Panc1 (cell line): ENCODE data around the gene KCNT1. TPM values are rescaled to one million over a fixed set of nuclear protein-coding genes. Genes with fewer than 3 reads are reported as not detected.

Experiments used
- ATAC-seq: fragments of 200-7000 bp; cut with Tn5 transposase; 2 replicates; pipeline ENCODE4 v1.9.1; 2020; ENCODE audit warnings: mild to moderate bottlenecking, moderate library complexity
- BruUV-seq: library from RNA; stranded (reverse); fragments of 400-500 nt; replicated peaks from 2 replicates; lab custom pipeline; 2021; lab: Mats Ljungman, UMichigan
- CTCF ChIA-PET: fragments of 300-600 bp; sonication (Branson Sonifier 250); formaldehyde crosslinking; loops from one replicate; lab custom pipeline; 2022; ENCODE audit warnings: antibody characterized with exemption; lab: Charles Lee
- POLR2A ChIA-PET: fragments of 300-600 bp; sonication (Branson Sonifier 250); formaldehyde crosslinking; loops from one replicate; lab custom pipeline; 2022; ENCODE audit warnings: antibody characterized with exemption; lab: Charles Lee
- DNase-seq: peaks from one replicate; pipeline ENCODE4 v3.0.0-alpha.2; 2010; ENCODE audit warnings: low read depth, low spot score
- H3K27ac ChIP-seq: 2 replicates; pipeline ENCODE4 v1.5.1; 2011; ENCODE audit warnings: mild to moderate bottlenecking, low read length, inconsistent platforms
- H3K27me3 ChIP-seq: fragments of 200-500 bp; sonication (Bioruptor generic); 2 replicates; pipeline ENCODE4 v1.6.0; 2014; ENCODE audit warnings: low read length, inconsistent platforms; ENCODE audit not compliant: control insufficient read depth, insufficient read depth
- H3K36me3 ChIP-seq: fragments of 200-500 bp; sonication (Bioruptor generic); 2 replicates; pipeline ENCODE4 v1.5.1; 2014; ENCODE audit warnings: inconsistent platforms, mild to moderate bottlenecking, low read length, moderate library complexity; ENCODE audit not compliant: control insufficient read depth, insufficient read depth
- H3K4me1 ChIP-seq: 2 replicates; pipeline ENCODE4 v1.5.1; 2011; ENCODE audit warnings: inconsistent platforms, mild to moderate bottlenecking, low read length, moderate library complexity; ENCODE audit not compliant: control insufficient read depth, insufficient read depth
- H3K4me3 ChIP-seq, 2 experiments: 2 replicates each; pipeline ENCODE4 v1.5.1; 2011 to 2012; ENCODE audit warnings: low read depth in 2 of 2, low read length in 2 of 2, mild to moderate bottlenecking in 2 of 2, inconsistent platforms in 1 of 2, moderate library complexity in 1 of 2
- H3K9me3 ChIP-seq: fragments of 200-500 bp; sonication (Bioruptor generic); 2 replicates; pipeline ENCODE4 v1.5.1; 2014; ENCODE audit warnings: low read depth, mild to moderate bottlenecking, inconsistent platforms, low read length, moderate library complexity; ENCODE audit not compliant: control insufficient read depth, insufficient read depth
- CTCF ChIP-seq: fragments of 450-650 bp; IDR thresholded peaks from 2 replicates; pipeline ENCODE4 v1.5.1; 2017; ENCODE audit warnings: mild to moderate bottlenecking
- POLR2AphosphoS5 ChIP-seq: IDR thresholded peaks from 2 replicates; pipeline ENCODE4 v1.6.1; 2012; ENCODE audit warnings: mild to moderate bottlenecking, low read depth, low read length, moderate library complexity
- REST ChIP-seq, 2 experiments: IDR thresholded peaks; 2 replicates each; pipeline ENCODE4 v1.6.1; 2011 to 2012; ENCODE audit warnings: low read depth in 2 of 2, control low read depth in 1 of 2, low read length in 1 of 2, mild to moderate bottlenecking in 1 of 2, moderate library complexity in 1 of 2; ENCODE audit not compliant: insufficient read depth in 1 of 2
- SIN3A ChIP-seq: IDR thresholded peaks from 2 replicates; pipeline ENCODE4 v1.6.1; 2012; ENCODE audit warnings: low read depth, mild to moderate bottlenecking, low read length, moderate library complexity, borderline replicate concordance; ENCODE audit not compliant: insufficient read depth
- TCF7L2 ChIP-seq: IDR thresholded peaks from 2 replicates; pipeline ENCODE4 v1.6.1; 2011; ENCODE audit warnings: mild to moderate bottlenecking, low read depth, low read length, inconsistent platforms
- in situ Hi-C: cut with HindIII; loops from 2 replicates; pipeline ENCODE4 v1.10.0; 2016; ENCODE audit warnings: low sequenced_read_pairs, low pct_unique_long_range_greater_than_20kb
- intact Hi-C: fragments of 100-400 bp; cut with micrococcal nuclease; formaldehyde crosslinking; loops from one replicate; pipeline ENCODE4 v1.10.0; 2022; ENCODE audit not compliant: unreplicated experiment
- total RNA-seq: library from RNA; stranded (reverse); gene quantifications from one replicate; pipeline ENCODE4 v1.2.1, GENCODE V29; 2021; ENCODE audit not compliant: unreplicated experiment

The KCNT1 gene
- total RNA-seq, 1 experiment from 2014 or later, result not detected

- CTCF ChIA-PET, result no interaction called here
- Histone ChIP-seq H3K27me3 (no peaks in the 10 kb centered on the region), H3K36me3 (no peaks in the 10 kb centered on the region), H3K9me3 (no peaks in the 10 kb centered on the region), H3K4me3 (no peak overlapping the region), H3K4me1 (no peaks in the 10 kb centered on the region), H3K27ac (no peak overlapping the region)
- no peak for ATAC-seq
- intact Hi-C loops (no loop called here), in situ Hi-C loops (no loop called here)
- no peak for TF ChIP-seq POLR2AphosphoS5
- no peak for TF ChIP-seq CTCF
- no peak for TF ChIP-seq REST (IDR thresholded peaks at IDR 0.05; ENCODE audit: insufficient read depth in 1 of 2, low read depth in 2 of 2, low read length in 1 of 2)
- no peak for TF ChIP-seq TCF7L2
- no peak for TF ChIP-seq SIN3A
- no peak for DNase-seq
- no TSS peak for BruUV-seq
- POLR2A ChIA-PET, result no interaction called here
Observed at GRCh38 chr9:135840539-135840938, 138.6 kb downstream of the KCNT1 start.

Other genes starting within 250 kb of the KCNT1 start
- 17.5 TPM for gene PPP1R26, start 222.4 kb upstream of the KCNT1 start, total RNA-seq
- gene MRPS2, start 201.5 kb upstream of the KCNT1 start, total RNA-seq, result 33.5 TPM
- gene LCN1, start 180.7 kb upstream of the KCNT1 start, total RNA-seq, result not detected
- not detected for gene OBP2A, start 156.1 kb upstream of the KCNT1 start, total RNA-seq
- not detected for gene PAEP, start 140.4 kb upstream of the KCNT1 start, total RNA-seq
- not detected for gene GLT6D1, start 62.6 kb upstream of the KCNT1 start, total RNA-seq
- gene LCN9, start 38.9 kb upstream of the KCNT1 start, total RNA-seq, result not detected
- not detected for gene SOHLH1, start 2.7 kb upstream of the KCNT1 start, total RNA-seq
- 24.8 TPM for gene CAMSAP1, start 205.4 kb downstream of the KCNT1 start, total RNA-seq